Muscle of leg (tissue), 11 donors: ENCODE results near the gene NR3C2. TPM values are rescaled to one million over a fixed set of nuclear protein-coding genes. Genes with fewer than 3 reads are reported as not detected.

Source experiments
- DNase-seq: peaks from one replicate; pipeline ENCODE4 v3.0.0; 2013
- H3K27ac ChIP-seq: one replicate; pipeline ENCODE4 v1.5.1; 2013; ENCODE audit warnings: mild to moderate bottlenecking, low read length, control low read depth
- H3K27me3 ChIP-seq: one replicate; pipeline ENCODE4 v1.6.1; 2013; ENCODE audit warnings: low read length; ENCODE audit not compliant: control insufficient read depth, insufficient read depth
- H3K36me3 ChIP-seq: one replicate; pipeline ENCODE4 v1.6.1; 2013; ENCODE audit warnings: low read length; ENCODE audit not compliant: control insufficient read depth, insufficient read depth
- H3K4me1 ChIP-seq: one replicate; pipeline ENCODE4 v1.6.1; 2013; ENCODE audit warnings: low read length; ENCODE audit not compliant: control insufficient read depth, insufficient read depth
- H3K4me3 ChIP-seq: one replicate; pipeline ENCODE4 v1.5.1; 2013; ENCODE audit warnings: low read length, control low read depth
- H3K9me3 ChIP-seq: replicated peaks from 2 replicates; pipeline ENCODE4 v1.6.1; 2013; ENCODE audit warnings: low read depth, low read length; ENCODE audit not compliant: control insufficient read depth
- WGBS: methylation state at CpG from one replicate; pipeline ENCODE4 v1.1.5; 2013; ENCODE audit warnings: missing lambda C conversion rate; ENCODE audit not compliant: insufficient coverage; 5-methylcytosine and 5-hydroxymethylcytosine counted together
- polyA plus RNA-seq, 8 donors: library from polyadenylated mRNA; unstranded; fragments of 120-200 nt; gene quantifications; one replicate each; pipeline versions ENCODE4 v1.2.1 to v1.2.3, GENCODE V29; 2013; ENCODE audit warnings: inconsistent platforms in 1 of 8, low replicate concordance in 1 of 8; ENCODE audit not compliant: insufficient read length in 8 of 8, insufficient read depth in 1 of 8
- total RNA-seq: library from RNA; stranded (reverse); fragments of 120-200 nt; gene quantifications from one replicate; pipeline ENCODE4 v1.2.4, GENCODE V29; 2013

Gene NR3C2
- total and polyA plus RNA-seq, 9 donors: 9.2 to 14.7 (median 12.2) TPM

DNA sequence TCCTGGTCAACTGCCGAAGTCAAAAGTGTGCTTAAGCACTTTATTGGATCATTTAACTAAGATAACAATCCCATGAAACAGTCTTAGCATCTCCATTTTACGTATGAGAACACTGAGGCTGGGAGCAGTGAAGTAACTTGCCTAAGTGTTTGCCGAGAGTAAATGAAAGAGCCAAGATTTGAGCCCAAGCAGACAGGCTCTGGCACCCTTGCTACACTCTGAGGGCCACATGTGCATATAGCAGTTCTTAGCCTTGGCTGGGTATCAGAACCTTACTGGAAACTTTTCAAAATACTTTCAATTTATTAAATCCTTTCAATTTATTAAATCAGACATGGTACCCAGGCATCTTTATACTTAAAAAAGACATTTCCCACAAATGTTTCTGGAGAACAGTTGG is 225.9 kb downstream of the NR3C2 start:
- Histone ChIP-seq H3K9me3 (no peaks in the 10 kb centered on the region), H3K27me3 (no peaks in the 10 kb centered on the region), H3K4me3 (no peak overlapping the region), H3K36me3 (no peaks in the 10 kb centered on the region), H3K27ac (no peak overlapping the region), H3K4me1 (peaks cover 20% of the 10 kb centered on the region)
- WGBS: no CpG with 5 or more reads among the region's 3 CpGs
- no peak for DNase-seq

DNA sequence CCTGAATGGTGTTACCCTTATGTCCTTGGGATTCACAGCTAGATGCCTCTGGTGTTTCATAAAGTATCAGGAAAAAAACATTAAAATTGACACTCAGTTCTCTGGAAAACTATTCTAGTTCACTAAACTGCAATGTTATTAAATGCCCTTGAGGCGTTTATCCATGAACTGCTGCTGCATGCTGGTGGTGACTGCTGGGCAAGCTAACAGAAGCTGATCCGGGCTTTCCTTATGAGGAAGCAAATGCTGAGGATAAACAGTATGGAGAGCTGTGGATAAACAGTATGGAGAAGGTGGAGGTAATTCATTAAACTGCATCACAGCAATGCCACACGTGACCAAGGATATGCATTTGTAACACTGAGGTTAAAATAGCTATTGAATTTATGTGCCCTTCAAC is 227.0 kb downstream of the NR3C2 start:
- H3K9me3 ChIP-seq: no peaks in the 10 kb centered on the region
- no peaks in the 10 kb centered on the region for H3K27me3 ChIP-seq
- peak overlapping the region; percentile 73 for H3K27ac ChIP-seq
- H3K36me3 ChIP-seq: no peaks in the 10 kb centered on the region
- no CpG with 5 or more reads among the region's 3 CpGs for WGBS
- peaks cover 20% of the 10 kb centered on the region for H3K4me1 ChIP-seq
- H3K4me3 ChIP-seq: no peak overlapping the region
- DNase-seq: peak; percentile 42

DNA sequence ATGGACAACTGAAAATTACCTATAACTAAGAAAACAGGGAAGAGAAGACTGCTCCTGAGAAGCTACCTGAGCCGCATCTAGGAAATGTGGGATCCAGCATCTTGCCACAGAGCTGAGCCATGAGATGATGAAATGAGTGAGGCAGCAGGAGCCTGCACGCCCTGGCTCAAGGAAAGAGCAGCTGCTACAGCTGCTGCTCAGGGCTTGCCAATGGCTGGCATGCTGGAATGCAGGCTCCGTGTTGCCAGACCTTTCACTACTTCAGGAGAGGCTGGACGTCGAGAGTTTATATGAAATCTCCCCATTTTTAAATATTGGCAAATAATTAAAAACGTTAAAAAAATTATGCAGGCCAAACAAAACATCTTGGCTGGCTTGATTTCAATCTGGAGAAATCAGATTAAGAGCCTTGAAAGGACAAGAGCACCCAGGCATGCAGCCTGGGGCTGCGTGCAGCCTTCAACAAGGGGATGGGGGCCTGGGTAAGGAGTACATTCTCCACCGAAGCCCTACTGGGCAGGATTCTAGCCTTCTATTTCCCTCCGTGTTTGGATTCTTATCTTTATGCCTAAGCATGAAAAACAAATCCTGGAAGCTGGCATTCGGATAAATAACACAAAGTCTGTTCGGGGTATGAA is 227.6 kb downstream of the NR3C2 start:
- no peaks in the 10 kb centered on the region for H3K36me3 ChIP-seq
- 83% methylated on average over 2 of the region's 11 CpGs for WGBS
- no peaks in the 10 kb centered on the region for H3K27me3 ChIP-seq
- H3K27ac ChIP-seq: peak overlapping the region; percentile 73
- H3K4me1 ChIP-seq: peaks cover 20% of the 10 kb centered on the region
- peak; percentile 85 for DNase-seq
- H3K9me3 ChIP-seq: no peaks in the 10 kb centered on the region
- H3K4me3 ChIP-seq: no peak overlapping the region

DNA sequence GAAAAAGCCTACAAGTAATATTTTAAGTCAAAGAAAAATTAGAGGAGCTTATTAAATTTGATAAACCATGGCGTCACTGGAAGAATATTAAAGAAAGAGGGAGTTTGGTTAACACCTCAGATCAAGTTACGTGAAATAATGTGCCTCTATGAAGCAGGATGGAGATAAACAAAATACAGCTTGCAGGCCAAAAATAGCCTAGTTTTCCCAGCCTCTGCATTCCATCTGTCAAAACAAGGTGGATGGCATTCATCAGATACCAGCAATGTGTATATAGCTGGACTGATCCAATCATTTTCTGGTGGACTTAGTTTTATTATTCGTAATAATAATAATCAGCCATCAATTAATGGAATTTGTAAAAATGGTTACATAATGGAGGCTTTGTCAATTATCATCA is 230.7 kb downstream of the NR3C2 start:
- no peak overlapping the region for H3K27ac ChIP-seq
- no peak overlapping the region for H3K4me3 ChIP-seq
- WGBS: 100% methylated on average over 1 of the region's 3 CpGs
- peaks cover 18% of the 10 kb centered on the region for H3K4me1 ChIP-seq
- no peak for DNase-seq
- no peaks in the 10 kb centered on the region for H3K9me3 ChIP-seq
- no peaks in the 10 kb centered on the region for H3K27me3 ChIP-seq
- H3K36me3 ChIP-seq: no peaks in the 10 kb centered on the region

DNA sequence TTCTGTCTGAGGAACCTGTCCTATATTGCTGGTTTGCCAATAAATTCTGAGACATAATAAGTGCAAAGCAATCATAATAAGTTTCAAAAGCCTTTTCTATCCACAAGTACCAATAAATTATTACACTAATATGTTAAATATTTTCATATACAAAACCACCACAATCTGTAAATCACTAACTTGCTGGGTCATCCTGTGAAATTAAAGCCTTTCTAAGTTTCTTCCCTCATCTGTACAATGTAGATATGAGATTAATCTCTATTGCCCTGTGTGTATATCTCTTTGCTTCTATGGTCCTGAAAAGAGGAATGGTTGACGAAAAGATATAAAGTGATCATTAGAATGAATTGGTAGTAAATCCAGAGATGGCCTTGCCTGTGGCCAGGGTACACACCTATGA is 231.6 kb downstream of the NR3C2 start:
- H3K27me3 ChIP-seq: no peaks in the 10 kb centered on the region
- no CpG with 5 or more reads among the region's 1 CpG for WGBS
- no peak overlapping the region for H3K27ac ChIP-seq
- H3K4me3 ChIP-seq: no peak overlapping the region
- no peaks in the 10 kb centered on the region for H3K9me3 ChIP-seq
- H3K36me3 ChIP-seq: no peaks in the 10 kb centered on the region
- DNase-seq: no peak
- peaks cover 11% of the 10 kb centered on the region for H3K4me1 ChIP-seq

DNA sequence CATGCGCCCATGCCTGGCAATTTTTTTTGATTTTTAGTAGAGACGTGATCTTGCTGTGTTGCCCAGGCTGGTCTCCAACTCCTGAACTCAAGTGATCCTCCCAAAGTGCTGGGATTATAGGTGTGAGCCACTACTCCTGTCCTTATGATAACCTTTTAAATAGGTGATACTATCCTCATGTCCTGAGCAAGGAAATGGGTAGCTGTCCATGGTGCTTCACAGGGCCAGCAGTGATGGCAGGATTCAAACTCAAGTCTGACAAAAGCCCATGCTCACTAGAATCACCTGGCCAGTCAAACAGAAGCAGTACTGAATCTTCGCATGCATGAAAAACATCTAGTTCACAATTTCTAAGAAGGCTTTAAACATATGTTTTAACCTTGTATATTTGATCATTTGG is 235.1 kb downstream of the NR3C2 start:
- DNase-seq: no peak
- Histone ChIP-seq H3K27me3 (no peaks in the 10 kb centered on the region), H3K27ac (no peak overlapping the region), H3K4me1 (peaks cover 5% of the 10 kb centered on the region), H3K36me3 (no peaks in the 10 kb centered on the region), H3K9me3 (no peaks in the 10 kb centered on the region), H3K4me3 (no peak overlapping the region)
- WGBS: 100% methylated on average over 2 of the region's 3 CpGs

DNA sequence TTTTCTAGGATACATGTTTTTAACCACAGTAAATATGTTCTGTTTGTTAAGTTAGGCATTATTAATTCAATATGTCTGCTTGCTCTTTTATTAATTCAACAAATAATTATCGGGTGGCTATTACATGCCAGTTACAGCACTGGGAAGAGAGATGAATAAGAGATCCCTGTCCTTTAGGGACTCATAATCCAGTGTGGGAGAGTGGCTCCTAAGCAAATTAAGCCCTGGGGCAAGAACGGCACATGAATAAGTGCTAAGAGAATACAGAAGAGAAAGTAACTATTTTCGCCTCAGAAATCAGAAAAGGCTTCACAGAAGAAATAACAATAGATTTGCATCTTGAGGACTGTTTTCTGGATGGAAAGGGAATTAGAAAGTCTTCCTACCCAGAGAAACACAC is 236.7 kb downstream of the NR3C2 start:
- H3K9me3 ChIP-seq: no peaks in the 10 kb centered on the region
- no peaks in the 10 kb centered on the region for H3K27me3 ChIP-seq
- H3K27ac ChIP-seq: no peak overlapping the region
- no CpG with 5 or more reads among the region's 3 CpGs for WGBS
- DNase-seq: no peak
- no peak overlapping the region for H3K4me3 ChIP-seq
- H3K4me1 ChIP-seq: peaks cover 5% of the 10 kb centered on the region
- no peaks in the 10 kb centered on the region for H3K36me3 ChIP-seq

DNA sequence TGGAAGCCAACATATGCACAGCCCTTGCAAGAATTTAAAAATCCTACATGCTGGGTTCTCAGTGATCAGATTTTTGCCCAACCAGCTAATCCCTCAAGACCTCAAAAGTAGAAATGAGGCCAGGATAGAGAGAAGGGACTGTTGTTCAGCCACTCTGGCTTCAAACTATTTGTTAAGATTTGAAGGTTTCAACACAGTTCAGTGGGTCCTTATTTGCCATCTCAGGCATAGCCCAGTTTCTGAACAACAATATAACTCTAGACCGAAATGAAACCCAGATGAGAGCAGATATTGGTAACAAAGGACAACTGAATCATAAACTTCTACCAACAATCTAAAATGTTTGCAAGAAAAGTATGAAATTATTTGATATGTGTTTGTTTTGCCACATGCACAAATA is 237.3 kb downstream of the NR3C2 start:
- Histone ChIP-seq H3K27me3 (no peaks in the 10 kb centered on the region), H3K9me3 (no peaks in the 10 kb centered on the region), H3K36me3 (no peaks in the 10 kb centered on the region), H3K4me1 (peaks cover 5% of the 10 kb centered on the region), H3K27ac (no peak overlapping the region), H3K4me3 (no peak overlapping the region)
- WGBS: no CpG with 5 or more reads among the region's 1 CpG
- DNase-seq: no peak

DNA sequence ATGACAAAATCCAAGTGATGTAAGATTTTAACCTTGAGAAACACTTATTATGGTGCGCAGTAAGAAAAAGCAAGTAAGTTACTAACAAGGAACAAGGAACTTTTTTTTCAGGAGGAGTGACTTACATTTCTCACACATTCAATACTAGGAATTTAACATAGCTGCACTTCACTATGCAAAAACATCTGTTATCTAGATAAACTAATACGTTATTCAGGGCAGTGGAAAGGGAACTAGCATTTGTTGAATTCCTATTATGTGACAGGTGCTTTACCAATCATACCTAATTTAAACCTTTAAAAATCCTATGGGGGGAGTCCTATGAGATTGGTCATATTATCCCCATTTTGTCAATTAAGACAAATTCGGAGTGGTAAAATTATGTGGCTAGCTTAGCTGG is 238.0 kb downstream of the NR3C2 start:
- no peaks in the 10 kb centered on the region for H3K27me3 ChIP-seq
- DNase-seq: peak; percentile 28
- WGBS: no CpG with 5 or more reads among the region's 3 CpGs
- H3K27ac ChIP-seq: peak overlapping the region; percentile 59
- peaks cover 5% of the 10 kb centered on the region for H3K4me1 ChIP-seq
- no peaks in the 10 kb centered on the region for H3K36me3 ChIP-seq
- H3K9me3 ChIP-seq: no peaks in the 10 kb centered on the region
- H3K4me3 ChIP-seq: no peak overlapping the region

DNA sequence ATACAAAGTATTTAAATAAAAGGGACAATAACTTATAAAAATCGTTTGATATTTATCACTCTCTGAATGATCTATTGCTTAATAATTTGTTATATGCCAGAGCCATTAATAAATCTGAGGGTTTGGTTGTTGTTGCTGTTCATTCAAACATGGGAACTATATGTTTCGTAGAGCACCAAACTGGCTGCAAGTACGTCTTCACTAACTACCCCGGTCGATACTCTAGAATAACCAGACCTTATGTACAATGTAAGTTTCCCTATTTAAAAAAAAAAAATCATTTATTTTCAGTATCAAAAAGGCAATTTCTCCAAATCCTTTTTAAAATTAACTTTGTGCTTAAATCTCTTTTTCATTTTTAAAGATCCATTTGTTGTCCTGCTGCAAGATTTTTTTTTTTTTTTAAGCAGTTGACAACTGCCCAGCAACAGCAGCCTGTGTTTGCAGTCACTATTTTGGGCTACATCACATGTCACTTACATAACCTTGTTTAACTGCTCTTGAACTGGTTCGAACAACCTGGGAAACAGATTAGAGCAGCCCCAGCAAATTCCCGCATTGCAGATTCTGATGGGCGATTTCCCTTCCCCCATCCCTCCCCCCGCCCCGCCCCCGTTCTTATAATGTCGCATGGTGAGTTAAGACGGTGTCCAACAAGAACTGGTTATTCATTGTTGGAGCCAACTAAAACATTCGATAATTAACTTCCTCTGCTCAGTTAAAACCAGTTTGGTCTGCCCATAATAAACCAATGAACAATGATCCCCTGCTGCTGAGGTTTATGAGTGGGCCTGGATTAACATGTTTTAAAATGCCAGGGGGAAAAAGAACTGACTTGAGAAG is 238.9 kb downstream of the NR3C2 start:
- Histone ChIP-seq H3K36me3 (no peaks in the 10 kb centered on the region), H3K9me3 (no peaks in the 10 kb centered on the region), H3K4me3 (no peak overlapping the region), H3K4me1 (peaks cover 5% of the 10 kb centered on the region), H3K27me3 (no peaks in the 10 kb centered on the region), H3K27ac (peak overlapping the region; percentile 59)
- WGBS: 0% methylated on average over 1 of the region's 14 CpGs
- peak; percentile 87 for DNase-seq
